ENCODE measurements around the gene VGLL3.
"Not testable (repeated sequence)": the region's sequence is repeated elsewhere in the genome, so short reads cannot be mapped to it uniquely, and the experiment has no call there.

GRCh38 chr3:87017370-87017769, 26.4 kb upstream of the VGLL3 start:
- not testable (repeated sequence) for TF ChIP-seq EZH2 (IDR thresholded peaks at IDR 0.05; ENCODE audit: borderline replicate concordance, low read depth, low read length, severe bottlenecking); CTCF (IDR thresholded peaks at IDR 0.05; ENCODE audit: borderline replicate concordance, extremely low read depth, low read length, poor library complexity, severe bottlenecking)
